HG02642 (cell line): ENCODE data around the gene SNX32.

ENCODE experiments used
- ATAC-seq: cut with Tn5 transposase; IDR thresholded peaks from one replicate; pipeline ENCODE4 v1.9.1; 2021; ENCODE audit warnings: mild to moderate bottlenecking; ENCODE audit not compliant: unreplicated experiment, poor library complexity

SNX32 gene

DNA sequence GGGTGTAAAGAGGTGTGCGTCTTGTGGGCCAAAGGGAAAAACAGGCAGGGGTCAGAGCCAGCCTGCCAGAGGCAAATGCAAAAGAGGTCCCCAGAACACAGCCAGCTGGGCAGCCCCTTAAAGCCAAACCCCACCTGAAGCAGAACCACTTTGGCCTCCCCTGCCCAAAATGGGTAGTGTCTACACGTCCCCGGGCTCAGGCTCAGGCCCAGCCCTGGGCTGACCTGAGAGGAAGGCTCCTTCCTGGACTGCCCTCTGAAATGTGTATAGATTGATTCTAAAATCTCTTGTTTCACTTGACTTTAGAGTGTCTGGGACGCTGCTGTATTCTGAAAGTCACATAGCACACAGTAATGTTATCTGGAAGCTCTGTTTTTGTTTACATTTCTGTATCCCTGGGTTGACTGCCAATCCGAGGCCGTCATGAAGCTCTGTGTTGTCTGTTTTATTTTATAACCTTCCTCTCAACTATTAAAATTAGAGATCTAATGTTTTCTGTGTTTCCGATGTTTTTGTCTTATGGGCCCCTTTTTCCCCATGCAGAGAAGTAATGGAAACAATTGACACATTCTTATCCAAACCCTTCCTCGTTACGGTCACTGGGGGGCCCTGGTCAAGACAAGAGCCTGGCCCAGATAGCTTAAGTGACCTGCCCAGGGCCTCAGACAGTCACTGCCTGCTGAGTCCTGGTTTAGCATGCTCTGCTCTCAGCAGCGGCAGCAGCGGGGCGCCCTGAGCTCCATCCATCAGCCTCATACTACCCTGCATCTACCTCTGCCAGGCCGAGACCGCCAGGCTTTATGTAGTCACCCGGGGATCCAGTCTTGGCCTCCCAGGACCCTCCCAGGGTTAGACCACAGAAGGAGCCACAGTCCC lies 36.8 kb upstream of the SNX32 start:
- no peak for ATAC-seq

DNA sequence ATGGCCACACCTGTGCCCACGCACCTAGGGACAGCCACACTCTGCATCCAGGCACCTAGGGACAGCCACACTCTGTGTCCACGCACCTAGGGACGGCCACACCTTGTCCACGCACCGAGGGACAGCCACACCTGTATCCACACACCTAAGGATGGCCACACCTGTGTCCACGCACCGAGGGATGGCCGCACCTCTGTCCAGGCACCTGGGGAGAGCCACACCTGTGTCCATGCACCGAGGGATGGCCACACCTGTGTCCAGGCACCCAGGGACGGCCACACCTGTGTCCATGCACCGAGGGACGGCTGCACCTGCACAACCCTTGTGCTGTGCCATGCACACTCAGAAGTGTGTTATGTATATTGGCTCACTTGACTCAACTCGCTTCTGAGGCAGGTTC lies 36.1 kb upstream of the SNX32 start:
- no peak for ATAC-seq

DNA sequence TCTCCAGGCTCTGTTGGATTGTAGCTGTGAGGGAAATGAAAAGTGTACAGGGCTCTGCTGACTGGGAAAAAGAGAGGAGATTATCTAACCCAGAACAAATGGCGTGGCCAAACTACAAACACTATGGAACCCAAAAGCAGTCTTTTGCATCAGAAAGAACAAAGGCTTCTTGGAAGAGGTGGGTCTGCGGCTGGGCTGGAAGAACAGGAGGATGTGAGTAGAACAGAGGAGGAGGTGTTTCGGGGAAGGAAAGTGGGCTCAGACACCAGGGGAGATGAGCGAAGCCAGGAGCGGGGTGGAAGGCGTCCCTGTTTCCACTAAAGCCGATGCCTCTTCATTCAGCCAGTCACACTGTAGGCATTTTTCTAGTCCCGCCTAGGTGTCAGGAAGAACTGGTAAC lies 34.9 kb upstream of the SNX32 start:
- ATAC-seq = no peak

DNA sequence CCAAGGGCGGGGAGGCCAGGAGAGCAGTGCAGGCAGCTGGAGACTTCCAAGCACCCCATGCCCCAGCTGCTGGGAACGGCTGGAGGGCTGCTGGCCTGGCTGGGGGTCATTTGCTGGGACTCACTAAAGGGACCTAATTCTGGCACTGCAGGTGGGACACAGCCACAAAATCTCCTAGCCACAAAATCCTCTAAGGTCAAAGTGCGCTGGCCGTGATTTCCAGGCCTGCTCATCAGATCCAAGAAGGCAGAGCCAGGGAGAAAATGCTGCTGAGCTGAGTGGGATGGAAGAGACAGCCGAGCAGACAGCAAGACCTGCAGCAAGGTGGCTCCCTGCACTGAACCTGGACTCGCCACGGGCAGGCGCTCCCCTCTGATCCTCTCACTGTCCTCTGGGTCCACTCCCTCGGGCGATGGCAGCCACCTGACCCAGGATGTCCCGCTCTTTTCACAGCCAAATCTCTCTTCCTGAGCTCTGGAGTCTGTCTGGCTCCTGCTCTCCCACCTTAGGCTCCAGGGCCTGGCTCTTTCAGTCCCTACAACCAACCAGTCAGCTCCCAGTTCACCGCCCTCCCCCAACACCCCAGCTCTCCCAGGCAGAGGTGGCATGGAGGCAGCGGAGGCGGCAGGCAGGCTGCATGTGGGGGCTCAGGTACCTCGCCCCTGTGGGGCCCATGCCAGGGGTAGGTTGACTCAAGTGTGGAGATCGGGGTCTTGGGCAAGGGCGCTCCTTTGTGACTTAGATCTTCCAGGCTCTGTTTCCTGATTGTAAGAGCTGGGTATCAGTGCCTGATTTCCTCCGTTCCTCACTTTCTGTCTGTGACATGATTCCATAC lies 32.4 kb upstream of the SNX32 start:
- ATAC-seq = no peak

DNA sequence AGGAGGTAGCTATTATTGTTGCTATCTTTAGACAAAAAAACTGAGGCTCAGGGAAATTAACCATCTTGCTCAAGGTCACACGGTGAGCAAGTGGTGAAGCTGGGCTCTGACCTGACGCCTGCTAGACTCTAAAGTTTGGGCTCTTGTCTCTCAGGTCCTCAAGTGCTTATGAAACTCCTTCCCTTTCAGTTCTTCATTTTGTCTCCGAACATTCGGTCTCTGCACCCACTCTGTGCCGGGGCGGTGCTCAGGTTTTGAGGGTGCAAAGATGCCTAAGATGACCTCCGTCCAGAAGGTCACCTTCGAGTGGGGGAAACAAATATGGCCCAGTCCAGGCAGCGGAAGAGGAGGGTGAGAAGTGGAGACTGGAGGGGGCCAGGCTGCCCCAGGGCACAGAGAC lies 30.9 kb upstream of the SNX32 start:
- ATAC-seq = peak; percentile 68

DNA sequence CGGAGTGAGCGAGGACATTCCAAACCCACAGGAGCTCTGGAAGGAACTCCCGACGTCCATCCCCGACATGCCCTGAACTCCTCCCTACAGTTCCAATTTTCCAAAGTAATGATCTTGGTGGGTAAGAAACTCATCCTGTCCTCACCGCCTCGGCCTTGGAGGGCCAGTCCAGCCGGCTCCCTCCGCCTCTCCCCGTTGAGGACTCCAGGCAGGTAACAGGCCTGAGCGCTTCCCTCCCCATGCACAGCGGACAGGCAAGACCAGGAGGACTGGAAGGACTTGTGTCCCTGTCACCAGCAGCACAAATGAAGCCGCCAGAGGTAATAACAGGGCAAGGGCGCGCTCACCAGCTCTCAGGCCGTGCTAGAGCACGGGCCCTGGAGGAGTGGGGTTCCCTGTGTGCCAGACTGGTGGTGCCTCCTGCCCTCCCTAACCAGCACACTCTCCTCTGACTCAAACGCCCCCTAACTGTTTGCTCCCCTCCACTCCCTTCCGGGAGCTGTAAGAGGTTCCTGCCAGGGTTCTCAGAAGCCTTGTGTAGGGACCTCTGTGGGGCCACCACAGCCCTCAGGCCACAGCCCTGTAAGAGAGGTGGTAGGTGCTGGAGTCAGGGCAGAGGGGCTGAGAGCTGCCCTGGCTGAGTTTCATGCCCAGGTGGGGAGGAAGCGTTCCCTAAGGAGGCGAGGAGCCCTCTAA lies 29.8 kb upstream of the SNX32 start:
- ATAC-seq = no peak

DNA sequence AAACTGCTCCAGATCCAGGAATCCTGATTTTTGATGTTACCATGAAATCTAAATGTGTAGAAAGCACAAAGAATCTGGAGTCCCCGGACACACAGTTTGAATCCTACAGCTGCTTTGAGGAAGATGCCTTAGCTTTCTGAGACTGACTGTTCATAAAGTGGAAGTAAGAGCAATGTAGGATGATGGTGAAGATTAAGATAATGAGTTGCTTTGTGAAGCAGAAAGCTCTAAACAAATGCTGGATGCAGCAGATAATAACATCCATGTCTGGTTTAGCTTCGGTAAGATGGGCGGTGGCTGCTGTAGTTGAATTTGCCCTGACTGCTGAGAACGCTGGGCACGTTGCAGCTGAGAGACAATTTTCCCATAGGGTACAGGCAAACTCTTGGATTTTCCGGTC lies 26.8 kb upstream of the SNX32 start:
- no peak for ATAC-seq

DNA sequence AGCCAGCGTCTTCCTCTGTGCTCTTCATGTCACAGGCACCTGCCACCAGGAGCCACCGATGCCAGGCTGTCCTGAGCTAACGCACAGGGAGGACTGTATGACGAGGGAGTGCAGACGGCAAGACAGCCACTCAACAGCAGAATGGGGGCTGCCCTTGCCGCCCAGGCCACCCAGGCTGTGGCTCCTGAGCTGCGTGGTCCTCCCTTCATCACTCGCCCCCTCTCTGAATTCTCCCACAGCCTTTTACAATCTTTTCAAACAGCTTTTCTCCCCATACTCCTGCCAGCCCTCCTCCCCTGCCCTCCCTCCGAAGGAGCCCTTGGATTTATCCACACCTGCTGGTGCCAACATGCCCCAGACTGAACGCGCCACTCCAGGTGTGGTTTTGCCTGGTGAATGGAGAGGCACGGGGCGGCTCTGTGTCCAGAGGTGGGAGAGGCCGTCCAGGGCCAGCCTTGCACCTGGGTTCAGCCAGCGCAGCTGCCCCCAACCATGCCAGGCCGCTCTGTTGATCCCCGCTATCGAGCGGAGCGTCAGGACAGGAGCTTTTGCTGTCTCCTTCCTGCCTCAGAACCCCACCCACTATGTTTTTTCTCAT lies 24.9 kb upstream of the SNX32 start:
- ATAC-seq = no peak

DNA sequence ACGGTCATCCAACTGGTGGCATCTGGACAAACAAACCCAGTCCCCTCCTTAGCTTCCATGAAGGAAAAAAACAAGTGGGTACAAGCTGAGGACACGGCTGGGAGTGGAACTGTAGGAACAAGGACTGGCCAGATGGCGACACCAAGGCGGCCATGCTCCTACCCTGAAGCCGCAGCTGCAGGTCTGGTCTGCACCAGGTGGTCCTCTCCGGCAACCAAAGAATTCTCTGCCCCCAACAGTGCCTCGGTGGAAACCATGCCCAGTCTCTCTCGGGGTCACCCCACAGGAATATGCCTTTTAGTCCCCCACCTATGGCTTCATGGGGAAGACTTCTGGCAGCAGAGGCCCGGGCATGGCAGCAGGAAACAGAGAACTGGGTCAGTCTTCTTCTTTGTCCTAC lies 24.3 kb upstream of the SNX32 start:
- no peak for ATAC-seq

DNA sequence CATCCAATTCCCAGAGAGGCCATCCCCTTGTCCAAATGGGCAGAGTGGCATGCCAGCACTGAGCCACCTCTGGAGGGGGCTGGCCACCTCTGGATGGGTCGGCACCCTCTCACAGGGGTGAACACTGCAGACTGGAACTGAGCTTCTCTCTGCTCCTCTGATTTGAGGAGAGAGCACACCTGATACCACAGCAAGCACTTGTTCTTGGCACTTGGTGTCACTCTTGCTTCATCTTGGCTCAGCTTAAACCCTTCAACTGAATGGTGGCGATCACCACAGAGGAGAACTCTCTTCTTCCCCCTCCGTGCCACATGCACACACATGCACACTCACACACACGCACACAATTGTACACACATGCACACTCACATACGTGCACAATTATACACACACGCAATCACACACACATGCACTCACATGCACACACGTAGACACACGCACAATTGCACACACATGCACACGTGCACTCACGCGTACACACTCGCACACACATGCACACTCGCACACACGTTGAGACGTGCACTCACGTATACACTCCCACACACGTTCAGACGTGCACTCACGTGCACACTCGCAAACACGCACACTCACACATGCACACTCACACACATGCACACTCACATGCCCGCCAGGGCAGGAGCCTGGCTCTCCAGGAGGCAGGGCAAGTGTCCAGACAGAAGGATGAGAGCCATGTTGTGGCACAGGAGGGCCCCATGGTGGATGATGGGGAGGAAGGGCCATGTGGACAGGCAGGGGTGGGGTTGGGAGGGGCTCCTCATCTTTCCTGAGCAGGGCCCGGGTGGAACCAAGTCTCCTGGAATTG lies 23.5 kb upstream of the SNX32 start:
- ATAC-seq = no peak

DNA sequence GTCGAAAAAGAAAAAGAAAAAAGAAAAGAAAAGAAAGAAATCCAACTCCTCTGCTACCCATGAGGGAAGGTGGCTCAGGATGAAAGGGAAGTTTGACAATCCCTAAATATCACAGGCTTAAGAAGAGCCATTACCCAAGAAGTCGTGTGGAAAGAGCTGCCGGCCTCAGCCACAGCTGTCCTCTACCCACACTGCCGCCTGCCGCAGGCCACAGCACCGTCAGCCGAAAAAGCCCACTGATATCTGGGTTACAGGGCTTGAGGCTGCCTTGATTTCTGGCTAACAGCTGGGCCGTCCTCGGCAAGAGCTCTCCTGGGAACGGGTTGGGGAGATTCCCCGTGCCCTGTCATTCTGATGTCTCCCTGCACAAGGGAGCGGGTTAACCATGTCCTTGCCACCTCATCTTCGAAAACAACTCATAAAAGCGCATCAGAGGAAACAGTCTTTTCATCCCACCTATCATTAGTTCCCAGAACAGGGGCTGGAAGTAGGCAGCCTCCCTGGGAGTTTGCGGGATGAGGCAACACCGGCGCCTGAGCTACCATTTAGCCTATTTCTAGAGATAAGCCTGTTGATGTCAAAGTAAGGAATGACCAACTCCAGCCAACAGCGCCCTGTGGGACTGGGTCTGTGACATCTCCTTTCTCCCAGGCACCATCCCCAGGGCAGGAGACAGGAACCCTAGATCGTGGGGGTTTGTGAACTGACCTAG lies 21.8 kb upstream of the SNX32 start:
- no peak for ATAC-seq

DNA sequence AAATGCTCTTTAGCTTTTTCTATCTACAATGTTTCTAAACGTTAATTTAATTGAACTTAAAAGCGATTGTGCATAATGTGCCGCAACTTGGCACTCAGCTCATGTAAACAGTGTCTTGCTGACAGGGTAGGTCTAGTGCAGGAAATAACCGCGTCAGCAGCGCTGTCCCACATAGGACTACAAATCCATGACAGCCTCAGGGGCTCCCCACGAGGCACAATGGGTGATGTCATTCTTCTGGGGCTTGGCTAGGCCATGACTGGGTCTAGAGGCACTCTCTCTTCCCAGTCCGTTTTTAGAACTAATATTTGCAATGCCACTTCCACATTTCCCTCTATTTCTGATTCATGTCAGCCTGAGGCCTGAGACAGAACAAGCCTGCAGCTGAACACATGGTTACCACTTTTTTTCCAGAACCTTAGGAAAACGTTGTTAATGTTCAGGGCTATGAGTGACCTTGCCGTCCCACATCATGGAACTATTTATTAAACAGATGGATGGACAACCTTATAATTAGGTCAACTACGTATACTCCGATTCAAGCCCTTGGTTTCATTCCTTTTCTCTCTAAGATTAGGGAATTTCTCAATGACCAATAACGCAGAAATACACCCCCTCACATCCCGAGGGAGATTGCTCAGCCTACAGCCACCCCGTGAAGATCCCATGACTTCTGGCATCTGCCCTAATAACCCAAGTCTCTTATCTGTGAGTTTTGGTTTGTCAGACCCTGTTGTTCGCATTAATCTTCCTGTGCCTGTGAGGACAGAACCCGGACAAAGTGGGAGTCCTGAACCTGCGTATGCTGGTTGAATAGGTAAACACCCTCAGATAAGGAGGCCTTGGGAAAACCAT lies 19.4 kb upstream of the SNX32 start:
- ATAC-seq = no peak

DNA sequence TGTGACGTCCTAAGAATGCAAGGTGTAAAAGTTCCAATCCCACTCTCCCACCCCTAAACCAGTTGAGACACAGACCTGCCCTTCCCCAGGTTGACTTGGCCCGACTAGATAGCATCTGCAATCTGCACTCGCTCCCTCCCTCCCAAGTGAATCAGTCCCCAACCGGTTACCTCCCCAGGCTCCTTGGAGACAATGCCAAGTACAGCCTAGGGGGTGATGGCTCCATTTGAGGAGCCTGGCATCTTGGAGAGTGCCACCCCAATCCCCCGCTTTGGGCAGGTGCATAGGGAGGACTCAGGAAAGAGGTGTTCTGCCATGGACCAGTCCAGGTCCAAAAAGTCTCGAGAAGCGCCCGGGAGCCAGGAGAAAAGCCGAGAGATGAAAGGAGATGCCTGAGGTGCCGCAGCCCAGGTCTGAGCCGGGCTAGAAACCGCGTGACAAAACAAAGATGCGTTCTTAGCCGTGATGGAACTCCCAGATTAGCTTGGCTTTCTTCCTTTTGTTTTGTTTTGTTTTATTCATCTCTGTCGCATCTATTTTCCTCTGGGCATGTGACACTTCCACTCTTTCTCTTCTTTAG lies 18.7 kb upstream of the SNX32 start:
- ATAC-seq = no peak

DNA sequence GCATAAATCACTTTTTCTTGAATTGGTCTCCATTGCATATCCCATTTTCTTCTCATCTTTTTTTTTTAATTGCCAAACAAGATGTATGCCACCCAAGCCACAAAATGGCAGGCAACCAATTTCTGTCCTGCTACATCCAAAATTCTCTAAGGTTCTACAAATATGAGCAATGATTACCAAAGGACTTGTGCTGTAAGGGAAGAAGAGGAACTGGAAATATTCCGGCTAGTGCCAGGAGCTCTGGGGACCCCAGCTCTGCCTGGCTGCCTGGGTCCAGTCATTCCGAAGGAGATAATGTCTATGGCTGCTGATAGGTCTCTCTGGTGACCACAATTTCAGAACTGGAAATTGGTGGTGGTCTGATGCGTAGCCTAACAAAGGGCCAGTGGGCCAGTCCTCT lies 17.1 kb upstream of the SNX32 start:
- ATAC-seq = no peak

DNA sequence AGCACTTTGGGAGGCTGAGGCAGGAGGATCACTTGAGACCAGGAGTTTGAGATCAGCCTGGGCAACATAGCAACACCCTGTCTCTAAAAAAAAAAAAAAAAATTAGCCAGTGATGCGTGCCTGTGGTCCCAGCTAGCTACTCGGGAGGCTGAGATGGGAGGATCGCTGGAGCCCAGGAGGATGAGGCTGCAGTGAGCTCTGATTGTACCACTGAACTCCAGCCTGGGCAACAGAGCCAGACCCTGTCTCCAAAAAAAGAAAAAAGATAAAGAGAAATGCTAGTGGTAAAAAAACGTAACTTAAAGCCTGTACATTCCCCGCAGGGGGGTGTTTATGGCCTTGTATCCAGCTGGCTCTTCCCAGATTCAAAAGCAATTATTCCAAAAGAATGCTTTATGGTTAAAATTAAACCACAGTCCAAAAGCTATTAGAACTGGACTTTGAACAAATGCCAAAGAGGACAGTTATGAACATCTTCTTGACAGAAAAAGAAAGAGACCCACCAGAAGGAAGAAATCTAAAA lies 16.4 kb upstream of the SNX32 start:
- no peak for ATAC-seq

DNA sequence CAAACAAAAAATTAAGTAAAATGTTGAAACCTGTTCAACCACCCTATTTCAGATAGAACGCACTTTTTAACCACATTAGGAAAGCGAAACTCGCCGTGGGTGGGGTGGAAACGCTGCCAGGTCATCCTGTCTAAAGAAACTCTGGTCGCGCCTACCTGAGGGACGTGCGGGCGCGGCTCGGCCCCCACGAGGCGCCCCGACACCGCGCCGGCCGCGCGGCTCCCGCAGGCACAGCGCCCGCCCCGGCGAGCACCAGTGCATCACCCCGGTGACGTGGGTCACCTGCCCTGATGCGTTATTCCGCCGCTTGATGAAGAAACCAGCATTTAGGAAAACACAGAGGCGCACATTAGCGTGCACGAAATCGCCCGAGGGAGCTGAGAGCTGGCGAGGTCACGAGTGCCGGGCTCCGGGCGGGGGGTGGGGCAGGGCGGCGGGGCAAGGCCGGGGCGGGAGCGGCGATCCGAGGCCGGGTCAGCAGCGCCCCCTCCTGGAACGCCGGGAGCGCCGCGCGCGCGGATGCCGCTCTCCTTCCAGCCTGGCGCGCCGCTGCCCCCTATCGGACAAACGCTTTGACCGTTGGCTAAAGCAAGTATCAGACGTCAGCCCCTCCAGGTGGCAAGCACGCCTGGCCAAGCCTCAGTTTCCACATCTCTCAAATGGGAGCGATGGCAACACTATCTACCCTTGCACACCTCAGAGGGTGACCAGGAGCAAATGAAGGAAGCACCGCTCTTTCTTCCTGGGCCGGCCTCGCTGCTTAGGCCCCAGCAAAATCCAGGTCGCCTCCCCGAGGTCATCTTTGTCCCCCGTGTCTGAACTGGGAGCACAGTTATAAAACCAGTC lies 15.7 kb upstream of the SNX32 start:
- ATAC-seq = peak; percentile 84

DNA sequence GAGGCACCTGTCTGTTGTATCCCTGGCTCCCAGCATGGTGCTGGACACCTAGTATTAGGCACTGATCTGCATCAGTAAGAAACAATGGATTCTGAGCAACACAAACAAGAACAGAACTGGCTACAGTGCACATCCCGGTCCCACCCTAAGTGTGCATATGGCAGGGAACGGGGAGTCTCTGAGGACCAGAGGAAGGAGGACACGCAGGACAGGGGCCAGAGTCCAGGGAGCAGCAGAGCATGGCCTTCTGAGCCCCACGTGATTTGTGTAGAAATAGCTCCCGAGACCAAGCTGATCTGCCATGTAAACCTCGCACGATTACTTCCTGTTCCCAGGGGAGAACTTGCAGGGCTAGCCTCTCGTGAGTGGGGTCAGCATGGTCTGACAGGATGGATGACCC lies 12.7 kb upstream of the SNX32 start:
- no peak for ATAC-seq
